HL-60/S4 treated with retinoic acid at 250 ng/mL for 4 days and 3 days (cell line): ENCODE results near the gene FTCD.
"Not testable (repeated sequence)": the region's sequence is repeated elsewhere in the genome, so short reads cannot be mapped to it uniquely, and the experiment has no call there.

ENCODE experiments used
- in situ Hi-C: fragments of 300-500 bp; cut with MboI; formaldehyde crosslinking; loops from 2 replicates; pipeline ENCODE4 v1.7.0; 2022; ENCODE audit warnings: low sequenced_read_pairs

Gene FTCD

DNA sequence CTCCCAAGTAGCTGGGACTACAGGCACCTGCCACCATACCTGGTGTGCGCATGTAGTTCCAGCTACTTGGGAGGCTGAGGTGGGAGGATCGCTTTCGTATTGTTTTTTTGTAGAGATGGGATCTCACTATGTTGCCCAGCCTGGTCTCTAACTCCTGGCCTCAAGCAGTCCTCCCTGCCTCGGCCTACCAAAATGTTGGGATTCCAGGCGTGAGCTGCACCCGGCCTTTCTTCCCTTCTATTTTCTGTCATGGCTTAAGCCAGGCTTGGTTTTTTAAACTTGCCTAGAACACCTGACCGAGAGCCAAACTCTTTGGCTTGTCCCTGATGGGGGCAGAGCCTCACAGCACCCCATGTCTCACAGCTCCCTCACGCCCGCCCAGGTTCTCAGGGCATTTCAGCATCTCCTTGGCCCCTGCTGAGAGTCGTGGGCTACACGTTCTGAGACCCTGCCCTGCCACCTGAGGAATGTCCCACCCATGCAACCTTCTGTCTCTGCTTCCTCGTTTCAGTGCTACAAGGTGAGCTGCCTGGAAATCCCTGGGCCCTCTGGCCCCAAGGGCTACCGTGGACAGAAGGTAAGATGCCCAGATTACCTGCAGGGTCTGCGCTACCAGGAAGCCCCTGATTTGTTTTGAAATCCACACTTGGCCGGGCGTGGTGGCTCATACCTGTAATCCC lies 41.7 kb downstream of the FTCD start:
- in situ Hi-C loops: no loop called here

DNA sequence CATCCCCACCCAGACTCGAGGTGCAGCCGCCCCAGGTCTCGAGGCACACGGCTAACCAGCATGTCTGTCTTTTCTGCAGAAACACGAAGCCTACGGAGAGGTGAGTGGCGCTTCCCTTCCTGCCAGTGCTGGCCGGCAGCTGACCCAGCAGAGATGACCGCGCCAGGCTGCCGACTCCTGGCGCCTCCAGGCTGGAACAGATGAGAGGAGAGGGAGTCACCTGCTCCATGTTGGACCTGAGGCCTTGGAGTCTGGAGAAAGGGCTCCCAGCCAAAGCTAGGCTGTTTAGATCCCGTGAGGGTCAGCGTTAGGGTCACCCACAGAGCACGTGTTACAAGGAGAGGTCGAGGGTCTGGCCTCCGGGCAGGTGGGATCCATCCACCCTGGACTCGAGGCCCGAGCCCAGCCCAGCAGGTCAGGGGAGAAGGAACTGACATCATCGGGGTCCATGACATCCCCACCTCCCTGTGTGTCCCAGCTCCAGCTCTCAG lies 42.6 kb downstream of the FTCD start:
- in situ Hi-C loops: no loop called here

DNA sequence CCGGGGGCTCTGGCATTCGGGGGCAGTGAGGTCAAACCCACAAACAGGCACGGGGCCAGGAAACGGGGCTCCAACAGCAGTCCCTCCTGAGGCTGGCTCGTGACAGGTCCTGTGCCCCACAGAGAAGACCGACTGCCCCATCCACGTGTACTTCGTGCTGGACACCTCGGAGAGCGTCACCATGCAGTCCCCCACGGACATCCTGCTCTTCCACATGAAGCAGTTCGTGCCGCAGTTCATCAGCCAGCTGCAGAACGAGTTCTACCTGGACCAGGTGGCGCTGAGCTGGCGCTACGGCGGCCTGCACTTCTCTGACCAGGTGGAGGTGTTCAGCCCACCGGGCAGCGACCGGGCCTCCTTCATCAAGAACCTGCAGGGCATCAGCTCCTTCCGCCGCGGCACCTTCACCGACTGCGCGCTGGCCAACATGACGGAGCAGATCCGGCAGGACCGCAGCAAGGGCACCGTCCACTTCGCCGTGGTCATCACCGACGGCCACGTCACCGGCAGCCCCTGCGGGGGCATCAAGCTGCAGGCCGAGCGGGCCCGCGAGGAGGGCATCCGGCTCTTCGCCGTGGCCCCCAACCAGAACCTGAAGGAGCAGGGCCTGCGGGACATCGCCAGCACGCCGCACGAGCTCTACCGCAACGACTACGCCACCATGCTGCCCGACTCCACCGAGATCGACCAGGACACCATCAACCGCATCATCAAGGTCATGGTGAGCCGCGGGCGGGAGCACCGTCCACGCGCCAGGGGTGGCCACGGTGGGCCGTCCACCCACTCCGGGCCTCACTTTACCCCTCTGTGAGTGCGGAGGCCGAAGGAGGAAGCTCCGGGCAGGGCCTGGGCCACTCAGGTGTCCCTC lies 43.3 kb downstream of the FTCD start:
- in situ Hi-C loops: no loop called here

DNA sequence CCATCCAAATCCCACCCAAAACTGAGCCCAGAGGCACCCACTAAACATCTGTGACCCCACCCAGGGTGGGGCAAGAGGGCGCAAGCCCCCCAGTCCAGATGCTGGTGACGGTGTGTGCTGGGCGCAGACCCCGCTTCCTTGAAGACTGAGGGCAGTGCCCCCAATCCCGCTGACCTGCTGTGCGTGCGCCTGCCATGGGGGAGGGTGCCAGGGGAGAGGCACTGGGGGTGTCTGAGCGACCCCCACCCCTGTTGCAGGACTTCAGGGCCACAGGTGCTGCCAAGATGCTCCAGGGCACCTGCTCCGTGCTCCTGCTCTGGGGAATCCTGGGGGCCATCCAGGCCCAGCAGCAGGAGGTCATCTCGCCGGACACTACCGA lies 44.2 kb downstream of the FTCD start:
- in situ Hi-C loops: no loop called here

DNA sequence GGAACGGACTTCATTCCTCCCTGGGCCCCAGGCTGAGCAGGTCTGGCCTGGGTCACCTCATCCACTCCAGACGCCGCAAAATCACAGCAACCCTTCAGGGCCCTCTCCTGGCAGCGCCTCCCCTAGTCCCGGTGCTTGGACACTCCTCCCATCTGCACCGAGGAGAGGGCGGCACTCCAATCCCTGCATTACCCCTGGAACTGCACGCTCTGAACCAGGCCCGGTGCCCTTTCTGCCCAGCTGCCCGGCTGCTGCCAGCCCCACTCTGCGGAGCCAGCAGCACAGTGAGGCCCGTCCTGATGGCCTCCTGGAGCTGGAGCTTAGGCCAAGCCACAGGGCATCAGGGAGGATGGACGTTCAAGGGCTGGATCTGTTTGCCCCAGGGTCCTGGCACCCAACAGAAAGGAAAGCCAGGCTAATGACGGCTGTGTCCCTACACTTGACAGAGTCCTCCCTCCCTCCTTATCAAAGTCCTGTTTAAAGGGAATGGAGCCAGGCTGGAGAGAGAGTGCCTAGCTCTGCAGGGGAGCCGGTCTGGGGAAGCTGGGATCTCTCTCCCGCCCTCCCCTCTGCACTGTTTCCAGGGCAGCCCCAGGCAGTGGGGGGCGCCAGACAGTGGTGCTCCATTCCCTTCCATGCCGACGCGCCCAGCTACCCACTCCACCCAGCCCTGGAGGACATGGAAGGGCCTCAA lies 44.7 kb downstream of the FTCD start:
- in situ Hi-C loops: no loop called here

GRCh38 chr21:46109313-46110221 lies 45.8 kb downstream of the FTCD start:
- in situ Hi-C loops: no loop called here

DNA sequence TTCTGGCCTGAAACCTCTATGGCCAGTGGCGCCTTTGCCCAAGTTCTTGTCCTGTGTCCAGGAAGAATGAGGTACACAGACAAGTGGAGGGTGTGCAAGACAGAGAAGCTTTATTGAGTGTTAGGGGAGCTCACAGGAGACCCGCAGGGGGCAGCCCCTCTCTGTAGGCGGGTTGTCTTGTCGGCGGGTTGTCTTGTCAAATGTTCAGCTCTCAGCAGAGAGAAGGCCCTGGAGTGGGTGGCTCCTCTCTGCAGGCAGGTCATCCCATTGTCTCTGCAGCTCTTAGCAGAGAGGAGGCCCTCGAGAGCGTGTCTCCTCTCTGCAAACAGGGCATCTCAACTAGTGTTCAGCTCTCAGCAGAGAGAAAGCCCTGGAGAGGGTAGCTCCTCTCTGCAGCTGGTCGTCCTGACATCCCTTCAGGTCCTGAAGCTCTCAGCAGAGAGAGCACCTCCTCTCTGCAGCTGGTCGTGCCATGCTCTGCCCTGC lies 46.5 kb downstream of the FTCD start:
- in situ Hi-C loops: no loop called here

DNA sequence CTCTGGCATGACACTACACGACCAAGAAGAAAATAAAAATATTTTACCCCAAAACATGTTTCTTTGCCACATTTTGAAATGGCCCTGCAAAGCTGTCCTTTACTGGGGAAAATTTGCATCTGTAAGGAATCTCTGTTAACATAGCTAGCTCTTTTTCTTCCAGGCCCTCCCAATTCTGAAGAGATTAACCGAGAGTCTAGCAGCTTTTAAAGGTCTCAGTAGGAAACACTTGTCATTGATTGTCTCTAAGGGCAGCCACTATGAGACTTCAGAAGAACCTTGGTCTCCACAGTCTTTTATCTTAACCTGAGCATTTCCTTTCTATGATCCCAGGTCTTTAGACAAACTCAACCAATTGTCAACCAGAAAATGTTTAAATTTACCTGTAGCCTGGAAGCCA lies 48.0 kb downstream of the FTCD start:
- in situ Hi-C loops: not testable (repeated sequence)

DNA sequence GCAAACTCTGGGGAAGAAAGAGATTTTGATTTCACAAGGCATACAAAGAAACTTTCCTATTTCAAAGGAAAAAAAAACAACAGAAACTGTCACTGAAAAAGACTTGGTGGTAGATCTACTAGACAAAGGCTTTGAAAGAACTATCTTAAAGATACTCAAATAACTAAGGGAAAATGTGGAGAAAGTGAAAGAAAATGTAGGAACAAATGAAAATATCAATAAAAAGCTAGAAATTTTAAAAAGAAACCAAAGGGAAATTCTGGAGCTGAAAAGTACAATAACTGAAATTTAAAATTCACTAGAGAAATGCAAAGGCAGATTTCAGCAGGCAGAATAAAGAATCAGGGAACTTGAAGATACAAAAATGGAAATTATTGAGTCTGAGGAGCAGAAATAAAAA lies 51.3 kb downstream of the FTCD start:
- in situ Hi-C loops: no loop called here

DNA sequence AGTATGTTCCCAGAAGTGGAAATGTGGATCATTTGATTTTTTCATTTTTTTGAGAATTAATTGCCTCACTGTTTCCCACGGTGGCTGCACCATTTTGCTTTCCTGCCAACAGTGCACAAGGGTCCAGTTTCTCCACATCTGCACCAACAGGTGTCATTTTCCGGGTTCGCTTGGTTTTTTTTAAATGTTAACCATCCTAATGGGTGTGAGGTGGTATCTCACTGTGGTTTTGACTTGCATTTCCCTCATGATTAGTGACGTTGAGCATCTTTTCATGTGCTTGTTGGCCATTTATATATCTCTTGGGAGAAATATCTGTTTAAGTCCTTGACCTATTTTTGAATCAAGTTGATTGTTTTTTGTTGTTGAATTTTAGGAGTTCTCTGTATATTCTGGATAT lies 54.5 kb downstream of the FTCD start:
- in situ Hi-C loops: no loop called here

DNA sequence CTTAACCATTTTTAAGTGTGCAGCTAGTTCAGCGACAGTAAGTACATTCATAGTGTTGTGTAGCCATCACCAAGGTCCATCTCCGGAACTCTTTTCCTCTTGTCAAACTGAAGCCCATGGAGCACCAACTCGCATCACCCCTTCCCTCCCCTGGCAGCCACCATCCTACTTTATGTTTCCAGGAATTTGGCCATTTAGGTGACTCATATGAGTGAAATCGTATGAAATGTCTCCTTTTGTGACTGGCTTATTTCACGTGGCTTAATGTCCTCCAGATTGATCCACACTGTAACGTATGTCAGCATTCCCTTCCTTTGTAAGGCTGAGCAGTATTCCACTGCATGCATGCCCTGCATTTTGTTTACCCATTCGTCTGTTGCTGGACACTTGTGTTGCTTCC lies 55.0 kb downstream of the FTCD start:
- in situ Hi-C loops: no loop called here

DNA sequence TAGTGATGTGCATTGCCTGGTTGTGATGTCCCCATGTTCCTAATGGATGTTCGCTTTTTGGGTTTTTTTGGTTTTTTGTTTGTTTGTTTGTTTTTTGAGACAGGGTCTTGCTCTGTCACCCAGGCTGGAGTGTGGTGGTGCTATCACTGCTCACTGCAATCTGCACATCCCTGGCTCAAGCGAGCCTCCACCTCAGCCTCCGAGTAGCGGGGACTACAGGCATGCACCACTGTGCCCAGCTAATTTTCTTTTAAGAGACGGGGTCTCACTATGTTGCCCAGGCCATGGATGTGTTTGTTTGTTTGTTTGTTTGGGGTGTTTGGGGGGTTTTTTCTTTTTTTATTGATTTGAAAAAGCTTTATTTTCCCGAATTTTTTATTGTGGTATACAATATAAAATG lies 55.4 kb downstream of the FTCD start:
- in situ Hi-C loops: no loop called here

DNA sequence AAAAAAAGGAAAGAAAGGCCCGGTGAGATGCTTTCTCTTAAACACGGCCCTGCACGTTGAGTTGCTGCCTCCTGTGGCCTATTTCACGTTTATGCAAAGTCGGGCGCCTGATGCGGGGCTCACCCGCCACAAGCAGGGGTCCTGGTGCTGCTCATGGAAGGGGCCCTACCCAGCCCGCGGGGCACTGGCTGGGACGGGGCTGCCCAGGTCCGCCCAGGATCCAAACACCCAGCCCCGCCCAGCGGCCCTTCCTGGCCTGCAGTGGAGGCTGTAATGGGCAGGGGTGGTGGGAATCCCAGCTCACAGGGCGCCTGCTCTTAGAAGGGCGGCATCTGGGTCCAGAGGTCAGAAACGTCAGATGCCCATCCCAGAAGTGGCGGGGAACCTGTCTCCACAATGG lies 55.9 kb downstream of the FTCD start:
- in situ Hi-C loops: no loop called here

GRCh38 chr21:46098303-46099141 lies 56.9 kb downstream of the FTCD start:
- in situ Hi-C loops: no loop called here

GRCh38 chr21:46097336-46098293 lies 57.8 kb downstream of the FTCD start, which contains the start of gene COL6A2:
TSS of gene COL6A2 (plus strand) at chr21:46098112.
- in situ Hi-C loops: no loop called here

DNA sequence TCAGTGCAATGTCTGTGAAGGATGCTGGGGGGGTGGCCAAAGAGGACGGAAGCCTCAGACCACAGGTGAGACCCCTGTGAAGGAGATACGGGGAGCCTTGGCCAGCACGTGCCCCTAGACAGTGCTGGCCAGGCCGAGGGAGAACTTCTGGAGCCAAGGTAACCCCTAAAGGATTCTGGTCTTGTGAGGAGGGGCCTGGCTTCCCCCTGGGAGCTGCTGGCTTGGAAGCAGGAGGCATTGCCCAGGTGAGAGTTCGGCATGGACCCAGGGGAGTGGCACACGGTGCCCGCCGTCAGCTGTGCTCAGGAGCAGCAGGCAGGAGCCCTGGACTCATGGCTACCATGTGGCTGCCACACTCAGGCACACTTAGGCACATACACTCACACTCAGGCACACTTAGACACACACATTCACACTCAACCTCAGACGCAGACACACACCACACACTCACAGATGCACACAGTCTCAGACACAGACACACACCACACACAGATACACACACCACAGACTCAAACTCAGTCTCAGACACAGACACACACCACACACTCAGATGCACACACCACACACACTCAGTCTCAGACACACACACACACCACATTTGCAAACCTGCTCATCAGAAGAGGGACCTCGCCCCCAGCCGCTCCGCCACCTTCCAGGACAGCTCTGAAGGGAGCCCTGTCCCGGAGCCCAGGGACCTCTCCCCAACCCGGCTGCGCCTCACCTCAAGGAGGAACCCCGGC lies 58.6 kb downstream of the FTCD start:
- in situ Hi-C loops: no loop called here

DNA sequence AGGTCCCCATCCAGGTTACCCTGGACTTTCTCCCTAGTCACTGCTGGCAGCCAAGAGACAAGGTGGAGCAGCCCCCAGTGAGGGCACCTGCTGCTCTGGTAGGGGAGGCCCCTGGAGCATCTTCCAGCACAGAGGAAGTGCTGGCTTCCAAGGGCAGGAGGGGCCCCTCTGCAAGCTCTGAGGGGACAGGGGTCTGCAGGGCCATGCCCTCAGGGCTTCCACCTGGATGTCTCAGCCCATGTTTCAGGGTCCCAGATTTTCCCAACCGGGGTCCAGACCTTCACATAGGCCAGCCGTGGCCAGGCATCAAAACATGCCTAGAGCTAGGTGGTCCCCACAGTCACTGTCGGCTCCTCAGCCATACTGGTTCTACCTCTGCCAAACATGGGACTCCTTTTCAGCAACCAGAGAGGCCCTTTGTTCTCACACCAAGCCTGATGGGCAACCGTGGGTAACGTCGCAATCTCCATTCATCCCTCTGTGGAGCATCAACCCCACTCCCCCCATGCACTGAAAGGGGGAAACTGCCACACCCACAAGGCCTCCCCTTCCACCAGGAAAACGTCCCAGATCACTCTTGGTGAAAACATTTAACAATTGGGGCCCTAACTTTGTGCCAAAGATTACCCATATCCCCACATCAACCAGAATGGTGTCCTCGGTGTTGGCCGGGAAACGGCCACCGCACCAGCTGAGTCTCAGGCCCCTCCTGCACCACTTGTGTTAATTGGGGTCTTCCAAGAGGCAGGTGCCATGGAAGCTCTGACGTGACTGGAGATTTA lies 59.4 kb downstream of the FTCD start:
- in situ Hi-C loops: no loop called here
